HL-60 (cell line): Measurements from ENCODE around the gene KLF12.

Source experiments
- DNase-seq, 2 experiments: peaks; one replicate each; pipeline ENCODE4 v3.0.0-alpha.2; 2010 to 2020; ENCODE audit warnings: low read depth in 1 of 2, low spot score in 1 of 2
- H3K27ac ChIP-seq: fragments of 250-450 bp; sonication (Bioruptor Pico); replicated peaks from 2 replicates; pipeline ENCODE4 v1.5.1; 2020; ENCODE audit warnings: mild to moderate bottlenecking, moderate library complexity
- H3K27me3 ChIP-seq: fragments of 250-450 bp; sonication (Bioruptor Pico); 2 replicates; pipeline ENCODE4 v1.5.1; 2021; ENCODE audit warnings: mild to moderate bottlenecking, moderate library complexity; ENCODE audit not compliant: insufficient read depth, poor library complexity, severe bottlenecking
- H3K4me3 ChIP-seq: replicated peaks from 2 replicates; pipeline ENCODE4 v1.5.1; 2011; ENCODE audit warnings: mild to moderate bottlenecking, control low read depth, low read length; ENCODE audit not compliant: insufficient read depth
- GABPA ChIP-seq: IDR thresholded peaks from 2 replicates; pipeline ENCODE4 v1.6.1; 2012; ENCODE audit warnings: low read depth
- POLR2AphosphoS5 ChIP-seq: IDR thresholded peaks from 2 replicates; pipeline ENCODE4 v1.6.1; 2012; ENCODE audit warnings: low read depth
- SPI1 ChIP-seq: IDR thresholded peaks from 2 replicates; pipeline ENCODE4 v1.6.1; 2012; ENCODE audit warnings: low read depth, mild to moderate bottlenecking, borderline replicate concordance
- TF ChIP-seq, protein P1 (sequence below): IDR thresholded peaks from one replicate; pipeline ENCODE4 v1.5.1; 2011; ENCODE audit warnings: low read length, control low read depth, inconsistent platforms; ENCODE audit not compliant: insufficient read depth
- TF ChIP-seq, protein P2 (sequence below): IDR thresholded peaks from 2 replicates; pipeline ENCODE4 v1.6.1; 2012; ENCODE audit warnings: low read depth; ENCODE audit not compliant: insufficient replicate concordance

KLF12 gene

DNA sequence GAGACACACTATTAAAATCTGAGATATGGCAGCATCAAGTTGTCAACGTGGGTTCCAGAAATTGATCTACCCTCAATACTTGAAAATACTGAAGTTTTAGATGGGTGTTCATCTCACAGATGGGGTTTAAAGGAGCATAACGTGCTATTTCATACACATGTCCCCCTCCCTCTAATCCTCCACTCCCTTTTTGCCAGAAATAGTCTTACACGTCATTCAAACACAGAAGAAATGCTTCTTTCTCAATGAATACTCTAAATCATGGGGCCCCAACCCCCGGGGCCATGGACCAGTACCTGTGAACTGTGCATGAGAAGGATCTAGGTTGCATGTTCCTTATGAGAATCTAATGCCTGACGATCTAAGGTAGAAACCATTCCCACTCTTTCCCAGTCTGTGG, 19.6 kb downstream of the KLF12 start:
- Histone ChIP-seq H3K4me3 (no peak overlapping the region), H3K27ac (no peak overlapping the region), H3K27me3 (no peaks in the 10 kb centered on the region)
- TF ChIP-seq, protein P1, sequence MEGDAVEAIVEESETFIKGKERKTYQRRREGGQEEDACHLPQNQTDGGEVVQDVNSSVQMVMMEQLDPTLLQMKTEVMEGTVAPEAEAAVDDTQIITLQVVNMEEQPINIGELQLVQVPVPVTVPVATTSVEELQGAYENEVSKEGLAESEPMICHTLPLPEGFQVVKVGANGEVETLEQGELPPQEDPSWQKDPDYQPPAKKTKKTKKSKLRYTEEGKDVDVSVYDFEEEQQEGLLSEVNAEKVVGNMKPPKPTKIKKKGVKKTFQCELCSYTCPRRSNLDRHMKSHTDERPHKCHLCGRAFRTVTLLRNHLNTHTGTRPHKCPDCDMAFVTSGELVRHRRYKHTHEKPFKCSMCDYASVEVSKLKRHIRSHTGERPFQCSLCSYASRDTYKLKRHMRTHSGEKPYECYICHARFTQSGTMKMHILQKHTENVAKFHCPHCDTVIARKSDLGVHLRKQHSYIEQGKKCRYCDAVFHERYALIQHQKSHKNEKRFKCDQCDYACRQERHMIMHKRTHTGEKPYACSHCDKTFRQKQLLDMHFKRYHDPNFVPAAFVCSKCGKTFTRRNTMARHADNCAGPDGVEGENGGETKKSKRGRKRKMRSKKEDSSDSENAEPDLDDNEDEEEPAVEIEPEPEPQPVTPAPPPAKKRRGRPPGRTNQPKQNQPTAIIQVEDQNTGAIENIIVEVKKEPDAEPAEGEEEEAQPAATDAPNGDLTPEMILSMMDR = no peak
- TF ChIP-seq POLR2AphosphoS5 (no peak), SPI1 (no peak), GABPA (no peak)
- TF ChIP-seq, protein P2, sequence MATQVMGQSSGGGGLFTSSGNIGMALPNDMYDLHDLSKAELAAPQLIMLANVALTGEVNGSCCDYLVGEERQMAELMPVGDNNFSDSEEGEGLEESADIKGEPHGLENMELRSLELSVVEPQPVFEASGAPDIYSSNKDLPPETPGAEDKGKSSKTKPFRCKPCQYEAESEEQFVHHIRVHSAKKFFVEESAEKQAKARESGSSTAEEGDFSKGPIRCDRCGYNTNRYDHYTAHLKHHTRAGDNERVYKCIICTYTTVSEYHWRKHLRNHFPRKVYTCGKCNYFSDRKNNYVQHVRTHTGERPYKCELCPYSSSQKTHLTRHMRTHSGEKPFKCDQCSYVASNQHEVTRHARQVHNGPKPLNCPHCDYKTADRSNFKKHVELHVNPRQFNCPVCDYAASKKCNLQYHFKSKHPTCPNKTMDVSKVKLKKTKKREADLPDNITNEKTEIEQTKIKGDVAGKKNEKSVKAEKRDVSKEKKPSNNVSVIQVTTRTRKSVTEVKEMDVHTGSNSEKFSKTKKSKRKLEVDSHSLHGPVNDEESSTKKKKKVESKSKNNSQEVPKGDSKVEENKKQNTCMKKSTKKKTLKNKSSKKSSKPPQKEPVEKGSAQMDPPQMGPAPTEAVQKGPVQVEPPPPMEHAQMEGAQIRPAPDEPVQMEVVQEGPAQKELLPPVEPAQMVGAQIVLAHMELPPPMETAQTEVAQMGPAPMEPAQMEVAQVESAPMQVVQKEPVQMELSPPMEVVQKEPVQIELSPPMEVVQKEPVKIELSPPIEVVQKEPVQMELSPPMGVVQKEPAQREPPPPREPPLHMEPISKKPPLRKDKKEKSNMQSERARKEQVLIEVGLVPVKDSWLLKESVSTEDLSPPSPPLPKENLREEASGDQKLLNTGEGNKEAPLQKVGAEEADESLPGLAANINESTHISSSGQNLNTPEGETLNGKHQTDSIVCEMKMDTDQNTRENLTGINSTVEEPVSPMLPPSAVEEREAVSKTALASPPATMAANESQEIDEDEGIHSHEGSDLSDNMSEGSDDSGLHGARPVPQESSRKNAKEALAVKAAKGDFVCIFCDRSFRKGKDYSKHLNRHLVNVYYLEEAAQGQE = no peak
- no peak for DNase-seq

DNA sequence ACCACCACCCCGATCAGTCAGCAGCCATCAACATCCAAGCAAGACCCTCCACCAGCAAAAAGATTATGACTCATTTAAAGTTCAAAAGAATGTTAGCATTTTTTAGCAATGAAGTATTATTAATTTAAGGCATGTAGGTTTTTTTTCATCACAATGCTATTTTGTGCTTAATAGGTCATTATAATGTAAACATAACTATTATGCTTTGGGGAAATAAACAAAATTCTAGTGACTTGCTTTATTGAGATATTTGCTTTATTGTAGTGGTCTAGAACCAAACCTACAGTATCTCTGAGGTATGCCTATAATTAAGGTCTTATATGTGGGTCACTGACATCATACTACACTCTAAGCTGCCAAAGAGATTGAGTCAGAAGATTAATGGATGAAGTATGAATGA, 20.0 kb downstream of the KLF12 start:
- H3K27ac ChIP-seq = no peak overlapping the region

DNA sequence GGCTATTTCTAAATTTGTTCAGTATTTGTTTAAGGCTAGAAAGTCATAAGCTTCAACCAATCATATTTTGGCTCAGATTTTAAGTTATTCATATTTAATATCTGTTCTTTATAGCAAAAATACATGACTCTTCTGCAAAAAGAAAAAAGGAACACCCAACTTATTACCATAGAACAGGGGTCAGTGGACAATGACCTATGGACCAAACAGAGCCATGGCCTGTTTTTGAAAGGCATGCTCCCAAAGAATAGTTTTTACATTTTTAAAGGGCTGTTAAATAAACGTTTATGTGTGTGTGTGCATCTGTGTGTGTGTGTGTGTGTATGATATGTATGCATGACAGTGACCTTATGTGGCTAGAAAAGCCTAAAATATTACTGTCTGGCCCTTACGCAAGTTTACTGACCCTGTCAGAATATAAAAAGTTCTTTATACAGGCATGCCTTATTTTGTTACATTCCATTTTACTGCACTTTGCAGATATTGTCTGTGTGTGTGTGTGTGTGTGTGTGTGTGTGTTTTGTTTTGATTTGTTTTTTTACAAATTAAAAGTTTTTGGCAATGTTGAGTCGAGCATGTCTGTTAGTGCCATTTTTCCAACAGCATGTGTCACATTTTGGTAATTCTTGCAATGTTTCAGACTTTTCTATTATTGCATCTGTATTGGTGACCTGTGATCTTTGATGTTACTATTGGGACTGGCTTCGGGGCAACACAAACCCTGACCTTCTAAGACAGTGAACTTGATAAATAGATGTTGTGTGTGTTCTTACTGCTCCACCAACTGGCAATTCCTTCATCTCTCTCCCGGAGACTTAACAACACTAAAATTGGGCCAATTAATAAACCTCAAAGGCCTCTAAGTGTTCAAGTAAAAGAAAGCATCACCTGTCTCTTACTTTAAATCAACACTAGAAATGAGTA, 22.0 kb downstream of the KLF12 start:
- H3K4me3 ChIP-seq = no peak overlapping the region

More for the DNA sequence above, 20.0 kb downstream of the KLF12 start:
- no peak for TF ChIP-seq GABPA
- TF ChIP-seq POLR2AphosphoS5 = no peak
- TF ChIP-seq SPI1 = no peak
- TF ChIP-seq, protein P1 = no peak
- TF ChIP-seq, protein P2 = no peak
- Histone ChIP-seq H3K4me3 (no peak overlapping the region), H3K27me3 (no peaks in the 10 kb centered on the region)
- no peak for DNase-seq

More for the DNA sequence above, 22.0 kb downstream of the KLF12 start:
- DNase-seq = no peak
- Histone ChIP-seq H3K27ac (no peak overlapping the region), H3K27me3 (no peaks in the 10 kb centered on the region)
- TF ChIP-seq GABPA (no peak), POLR2AphosphoS5 (no peak), SPI1 (no peak)
- TF ChIP-seq, protein P1 = no peak
- TF ChIP-seq, protein P2 = no peak
